Left lung (tissue), 10 donors: ENCODE results near the gene PLA2R1. TPM values are rescaled to one million over a fixed set of nuclear protein-coding genes. Genes with fewer than 3 reads are reported as not detected.
A peak's percentile ranks its signal among the peaks of the same experiment; 100 is the strongest.

Source experiments
- ATAC-seq: fragments of 200-7000 bp; cut with Tn5 transposase; one replicate; pipeline ENCODE4 v1.9.1; 2020; ENCODE audit warnings: moderate library complexity
- DNase-seq, 4 donors: peaks; one replicate each; pipeline ENCODE4 v3.0.0-alpha.2; 2013 to 2020
- H3K27ac ChIP-seq, 2 donors: fragments of 200-600 bp; sonication (generic) in 1 of 2; one replicate each; pipeline versions ENCODE4 v1.5.0 to v1.8.0; 2020 to 2021
- H3K27me3 ChIP-seq, 2 donors: fragments of 200-600 bp; sonication (generic) in 1 of 2; one replicate each; pipeline versions ENCODE4 v1.5.0 to v1.8.0; 2020 to 2021
- H3K36me3 ChIP-seq, 2 donors: fragments of 200-600 bp; sonication (generic) in 1 of 2; one replicate each; pipeline versions ENCODE4 v1.5.0 to v1.8.0; 2020 to 2021
- H3K4me1 ChIP-seq, 2 donors: fragments of 200-600 bp; one replicate each; pipeline ENCODE4 v1.8.0; 2021
- H3K4me3 ChIP-seq, 2 donors: fragments of 200-600 bp; sonication (generic) in 1 of 2; one replicate each; pipeline versions ENCODE4 v1.5.0 to v1.8.0; 2020 to 2021; ENCODE audit warnings: mild to moderate bottlenecking in 1 of 2
- H3K9me3 ChIP-seq, 2 donors: fragments of 200-600 bp; sonication (generic) in 1 of 2; one replicate each; pipeline versions ENCODE4 v1.5.0 to v1.8.0; 2020 to 2021
- intact Hi-C, 2 donors: fragments of 100-400 bp; cut with DNase I; formaldehyde crosslinking; loops; one replicate each; pipeline versions ENCODE4 v1.11.2 to v1.14.2; 2022
- polyA plus RNA-seq, 6 donors: library from polyadenylated mRNA; unstranded; fragments of 120-200 nt; gene quantifications; one replicate each; pipeline ENCODE4 v1.2.1, GENCODE V29; 2013; ENCODE audit not compliant: insufficient read length in 6 of 6
- total RNA-seq, 2 donors: library from RNA; stranded (reverse); fragmentation: NEBNext Ultra II Directional; extraction: Animal tissue kit (Norgen Biotek cat#: 25700); gene quantifications; one replicate each; pipeline ENCODE4 v1.2.1, GENCODE V29; 2021
- TF ChIP-seq, protein P1 (sequence below), 2 donors: fragments of 200-600 bp; sonication (generic) in 1 of 2; IDR thresholded peaks; one replicate each; pipeline versions ENCODE4 v1.5.0 to v1.8.0; 2021; ENCODE audit warnings: antibody characterized with exemption in 2 of 2
- donor health status: DM: no; HTN: yes; CAD: no.
- donor health status: DM: no; HTN: no; CAD: no.

The PLA2R1 gene
- total and polyA plus RNA-seq, 8 donors: 4.1 to 7.2 (median 5.5) TPM

GRCh38 chr2:160092445-160092844 is 30.0 kb upstream of the PLA2R1 start:
- intact Hi-C loops: no loop called here
- ATAC-seq (no peak), DNase-seq (no peak)
- Histone ChIP-seq H3K4me1 (no peaks in the 10 kb centered on the region), H3K27me3 (no peaks in the 10 kb centered on the region), H3K9me3 (peaks cover 6 to 60% of the 10 kb centered on the region in 2 donors), H3K27ac (no peak overlapping the region), H3K4me3 (no peak overlapping the region), H3K36me3 (no peaks in the 10 kb centered on the region)
- TF ChIP-seq, protein P1, sequence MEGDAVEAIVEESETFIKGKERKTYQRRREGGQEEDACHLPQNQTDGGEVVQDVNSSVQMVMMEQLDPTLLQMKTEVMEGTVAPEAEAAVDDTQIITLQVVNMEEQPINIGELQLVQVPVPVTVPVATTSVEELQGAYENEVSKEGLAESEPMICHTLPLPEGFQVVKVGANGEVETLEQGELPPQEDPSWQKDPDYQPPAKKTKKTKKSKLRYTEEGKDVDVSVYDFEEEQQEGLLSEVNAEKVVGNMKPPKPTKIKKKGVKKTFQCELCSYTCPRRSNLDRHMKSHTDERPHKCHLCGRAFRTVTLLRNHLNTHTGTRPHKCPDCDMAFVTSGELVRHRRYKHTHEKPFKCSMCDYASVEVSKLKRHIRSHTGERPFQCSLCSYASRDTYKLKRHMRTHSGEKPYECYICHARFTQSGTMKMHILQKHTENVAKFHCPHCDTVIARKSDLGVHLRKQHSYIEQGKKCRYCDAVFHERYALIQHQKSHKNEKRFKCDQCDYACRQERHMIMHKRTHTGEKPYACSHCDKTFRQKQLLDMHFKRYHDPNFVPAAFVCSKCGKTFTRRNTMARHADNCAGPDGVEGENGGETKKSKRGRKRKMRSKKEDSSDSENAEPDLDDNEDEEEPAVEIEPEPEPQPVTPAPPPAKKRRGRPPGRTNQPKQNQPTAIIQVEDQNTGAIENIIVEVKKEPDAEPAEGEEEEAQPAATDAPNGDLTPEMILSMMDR (IDR thresholded peaks at IDR 0.05): no peak

- Histone ChIP-seq H3K27me3 (no peaks in the 10 kb centered on the region), H3K36me3 (no peaks in the 10 kb centered on the region), H3K4me1 (no peaks in the 10 kb centered on the region), H3K9me3 (peaks cover 6 to 70% of the 10 kb centered on the region in 2 donors), H3K27ac (no peak overlapping the region), H3K4me3 (no peak overlapping the region)
- TF ChIP-seq, protein P1 (IDR thresholded peaks at IDR 0.05): no peak
- DNase-seq: no peak
- intact Hi-C loops: no loop called here
- ATAC-seq: no peak
These were observed 29.0 kb upstream of the PLA2R1 start for GRCh38 chr2:160091381-160091780.

DNA sequence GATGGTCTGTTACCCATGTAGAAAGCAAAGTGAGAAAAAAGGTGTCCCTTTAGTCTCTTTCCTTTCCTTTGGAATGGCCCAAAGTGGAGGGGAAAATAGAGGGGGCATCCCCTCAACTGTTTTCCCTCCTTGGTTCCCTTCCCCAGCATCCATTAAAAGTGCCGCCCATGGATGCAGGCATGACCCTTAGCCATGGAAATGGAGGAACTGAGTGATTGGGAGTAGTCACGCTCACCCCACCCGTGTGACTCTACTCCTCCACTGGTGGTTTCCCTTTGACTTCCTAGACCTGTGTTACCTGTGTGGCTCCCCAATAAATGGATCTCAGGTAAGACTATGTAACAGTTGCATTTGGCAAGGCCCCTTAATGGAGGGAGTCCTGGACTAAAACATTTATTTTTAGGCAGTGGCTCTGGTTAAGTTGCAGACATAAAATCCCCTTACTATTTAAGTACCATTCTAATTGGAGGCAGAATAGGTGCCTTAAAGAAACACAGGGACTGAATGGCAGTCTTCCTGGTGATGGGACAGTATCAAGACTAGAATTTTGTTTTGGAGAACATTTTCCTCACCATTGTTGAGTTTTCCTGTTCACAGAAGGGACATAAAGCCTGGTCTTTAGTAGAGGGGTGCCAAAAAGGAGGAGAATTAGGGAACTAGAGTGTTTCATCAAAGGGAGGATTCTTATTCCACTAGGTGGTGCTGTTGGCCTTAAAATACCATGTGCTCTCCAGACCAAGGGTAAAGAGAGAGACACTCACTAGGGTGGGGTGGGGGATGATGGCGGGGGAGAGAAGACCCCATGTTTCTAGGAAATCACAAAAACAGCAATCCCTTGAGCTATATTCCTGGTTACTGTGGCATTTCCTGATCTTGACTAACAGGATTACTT is 25.7 kb upstream of the PLA2R1 start:
- no peaks in the 10 kb centered on the region for H3K4me1 ChIP-seq
- intact Hi-C loops: no loop called here
- no peaks in the 10 kb centered on the region for H3K36me3 ChIP-seq
- TF ChIP-seq, protein P1 (IDR thresholded peaks at IDR 0.05): peak in 1 of 2 donors; percentile 25
- no peaks in the 10 kb centered on the region for H3K27me3 ChIP-seq
- ATAC-seq: peak; percentile 43
- peaks cover 6 to 90% of the 10 kb centered on the region in 2 donors for H3K9me3 ChIP-seq
- H3K4me3 ChIP-seq: no peak overlapping the region
- no peak overlapping the region for H3K27ac ChIP-seq
- DNase-seq: no peak

DNA sequence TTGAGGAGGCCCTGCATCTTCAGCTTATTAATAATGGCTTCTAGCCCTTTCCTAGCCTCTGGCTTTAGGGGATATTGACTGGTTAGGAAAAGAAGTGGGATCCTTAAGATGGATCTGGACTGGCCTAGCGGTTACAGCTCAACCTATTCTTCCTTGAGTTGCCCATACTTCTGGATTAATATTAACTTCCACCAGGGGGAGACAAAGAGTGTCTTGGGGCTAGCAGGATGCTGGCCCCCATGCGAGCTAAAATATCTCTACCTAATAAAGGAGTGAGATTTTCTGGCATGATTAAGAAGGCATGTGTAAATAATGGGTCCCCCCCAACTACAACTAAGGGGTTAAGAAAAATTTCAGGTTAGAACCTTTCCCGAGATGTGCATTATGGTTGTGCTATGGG is 23.2 kb upstream of the PLA2R1 start:
- Histone ChIP-seq H3K4me3 (no peak overlapping the region), H3K4me1 (no peaks in the 10 kb centered on the region), H3K9me3 (peaks cover 6 to 82% of the 10 kb centered on the region in 2 donors), H3K27ac (no peak overlapping the region), H3K27me3 (no peaks in the 10 kb centered on the region), H3K36me3 (no peaks in the 10 kb centered on the region)
- intact Hi-C loops: no loop called here
- DNase-seq: no peak
- TF ChIP-seq, protein P1 (IDR thresholded peaks at IDR 0.05): no peak
- no peak for ATAC-seq

- Histone ChIP-seq H3K4me3 (no peak overlapping the region), H3K27ac (no peak overlapping the region), H3K4me1 (no peaks in the 10 kb centered on the region), H3K36me3 (no peaks in the 10 kb centered on the region), H3K9me3 (peaks cover 0 to 18% of the 10 kb centered on the region in 2 donors), H3K27me3 (no peaks in the 10 kb centered on the region)
- DNase-seq (no peak), ATAC-seq (no peak)
- intact Hi-C loops: no loop called here
- TF ChIP-seq, protein P1 (IDR thresholded peaks at IDR 0.05): no peak
These were observed 15.7 kb upstream of the PLA2R1 start for GRCh38 chr2:160077912-160078810.
